CD14-positive monocyte (primary cell): ENCODE results near the gene EZH1. TPM values are rescaled to one million over a fixed set of nuclear protein-coding genes. Genes with fewer than 3 reads are reported as not detected.
"Not testable (repeated sequence)": the region's sequence is repeated elsewhere in the genome, so short reads cannot be mapped to it uniquely, and the experiment has no call there.

Source experiments
- DNase-seq, 3 donors: peaks; one replicate each; pipeline ENCODE4 v3.0.0-alpha.2; 2011 to 2022
- H2AFZ ChIP-seq: 2 replicates; pipeline ENCODE4 v1.6.0; 2012; ENCODE audit warnings: mild to moderate bottlenecking, low read depth, low read length, inconsistent platforms; ENCODE audit not compliant: insufficient read depth, poor library complexity, severe bottlenecking
- H3K27ac ChIP-seq, 2 donors: 1 replicate in 1 of 2; 2 replicates in 1 of 2; pipeline ENCODE4 v1.5.1; 2012 to 2013; ENCODE audit warnings: low read length in 2 of 2, control low read depth in 1 of 2, inconsistent platforms in 1 of 2, low read depth in 1 of 2, mild to moderate bottlenecking in 1 of 2
- H3K27me3 ChIP-seq, 2 donors: one replicate each; pipeline versions ENCODE4 v1.6.0 to v1.6.1; 2011 to 2013; ENCODE audit warnings: low read length in 2 of 2; ENCODE audit not compliant: control insufficient read depth in 2 of 2, insufficient read depth in 2 of 2
- H3K36me3 ChIP-seq, 2 donors: replicated peaks in 1 of 2; 1 replicate in 1 of 2; 2 replicates in 1 of 2; pipeline versions ENCODE4 v1.5.1 to v1.6.1; 2012 to 2013; ENCODE audit warnings: low read length in 2 of 2, control low read depth in 1 of 2, inconsistent platforms in 1 of 2, mild to moderate bottlenecking in 1 of 2; ENCODE audit not compliant: insufficient read depth in 2 of 2, control insufficient read depth in 1 of 2
- H3K4me1 ChIP-seq, 2 donors: 1 replicate in 1 of 2; 2 replicates in 1 of 2; pipeline versions ENCODE4 v1.5.1 to v1.6.1; 2012 to 2013; ENCODE audit warnings: low read length in 2 of 2, control low read depth in 1 of 2, inconsistent platforms in 1 of 2, mild to moderate bottlenecking in 1 of 2, moderate library complexity in 1 of 2; ENCODE audit not compliant: insufficient read depth in 2 of 2, control insufficient read depth in 1 of 2
- H3K4me2 ChIP-seq: replicated peaks from 2 replicates; pipeline ENCODE3; 2012; ENCODE audit warnings: low read length, moderate library complexity, mild to moderate bottlenecking; ENCODE audit not compliant: poor library complexity, severe bottlenecking; ENCODE audit errors: extremely low read depth
- H3K4me3 ChIP-seq, 3 experiments: fragments of 200-600 bp in 1 of 3; sonication (generic) in 1 of 3; replicated peaks in 1 of 3; 1 replicate in 2 of 3; 2 replicates in 1 of 3; pipeline ENCODE4 v1.5.1; 2011 to 2013; ENCODE audit warnings: low read length in 3 of 3, mild to moderate bottlenecking in 3 of 3, control low read depth in 2 of 3, low read depth in 2 of 3, inconsistent platforms in 1 of 3, moderate library complexity in 1 of 3
- H3K79me2 ChIP-seq: 2 replicates; pipeline ENCODE4 v1.6.0; 2012; ENCODE audit warnings: mild to moderate bottlenecking, control low read depth, inconsistent platforms, low read length, moderate library complexity; ENCODE audit not compliant: insufficient read depth
- H3K9ac ChIP-seq: 2 replicates; pipeline ENCODE4 v1.6.0; 2017; ENCODE audit warnings: low read length, mild to moderate bottlenecking; ENCODE audit not compliant: insufficient read depth, poor library complexity, severe bottlenecking
- H3K9me3 ChIP-seq, 2 donors: replicated peaks in 1 of 2; 1 replicate in 1 of 2; 2 replicates in 1 of 2; pipeline versions ENCODE4 v1.5.1 to v1.6.1; 2012 to 2013; ENCODE audit warnings: low read length in 2 of 2, control low read depth in 1 of 2; ENCODE audit not compliant: control insufficient read depth in 1 of 2, insufficient read depth in 1 of 2
- H4K20me1 ChIP-seq: 2 replicates; pipeline ENCODE4 v1.6.0; 2012; ENCODE audit warnings: mild to moderate bottlenecking, low read length, control low read depth, moderate library complexity; ENCODE audit not compliant: insufficient read depth
- H3K27ac Mint-ChIP-seq, 7 donors: one replicate each; pipeline ENCODE4 v1.8.0; 2020; ENCODE audit warnings: mild to moderate bottlenecking in 7 of 7, mixed read lengths in 7 of 7, moderate library complexity in 6 of 7, inconsistent platforms in 2 of 7
- H3K27me3 Mint-ChIP-seq, 3 donors: one replicate each; pipeline ENCODE4 v1.8.0; 2021 to 2022; ENCODE audit warnings: low read depth in 3 of 3, mild to moderate bottlenecking in 3 of 3, mixed read lengths in 3 of 3, moderate library complexity in 3 of 3, inconsistent platforms in 1 of 3
- H3K36me3 Mint-ChIP-seq, 2 donors: one replicate each; pipeline ENCODE4 v1.8.0; 2020; ENCODE audit warnings: mixed read lengths in 2 of 2, inconsistent platforms in 1 of 2, mild to moderate bottlenecking in 1 of 2
- H3K4me1 Mint-ChIP-seq: one replicate; pipeline ENCODE4 v1.8.0; 2020; ENCODE audit warnings: mild to moderate bottlenecking, mixed read lengths
- H3K4me3 Mint-ChIP-seq, 2 donors: one replicate each; pipeline ENCODE4 v1.8.0; 2020; ENCODE audit warnings: mild to moderate bottlenecking in 2 of 2, mixed read lengths in 2 of 2, moderate library complexity in 1 of 2
- H3K9me3 Mint-ChIP-seq, 7 donors: one replicate each; pipeline ENCODE4 v1.8.0; 2020 to 2022; ENCODE audit warnings: mixed read lengths in 7 of 7, mild to moderate bottlenecking in 6 of 7, moderate library complexity in 6 of 7, inconsistent platforms in 2 of 7
- WGBS: methylation state at CpG from one replicate; pipeline ENCODE4 v1.1.5; 2013; ENCODE audit warnings: missing lambda C conversion rate; ENCODE audit not compliant: insufficient coverage; 5-methylcytosine and 5-hydroxymethylcytosine counted together
- intact Hi-C, 2 donors: fragments of 100-400 bp; cut with micrococcal nuclease; formaldehyde crosslinking; loops; one replicate each; pipeline versions ENCODE4 v1.15.0 to v1.15.1; 2023
- polyA plus RNA-seq, 3 donors: library from polyadenylated mRNA; depleted of rRNA in 1 of 3; unstranded in 2 of 3; stranded (reverse) in 1 of 3; fragments of 300-500 nt in 2 of 3; fragments of >200 nt in 1 of 3; fragmentation: Illumina TruSeq in 2 of 3; gene quantifications; 1 replicate in 2 of 3; 2 replicates in 1 of 3; pipeline ENCODE4 v1.2.3, GENCODE V29; 2012 to 2021
- TF ChIP-seq, protein P1 (sequence below): fragments of 200-600 bp; IDR thresholded peaks from one replicate; pipeline ENCODE4 v1.8.0; 2022; ENCODE audit warnings: antibody characterized with exemption, mild to moderate bottlenecking

The EZH1 gene
- polyA plus RNA-seq, 3 donors: 12.3 to 169 (median 17.8) TPM

DNA sequence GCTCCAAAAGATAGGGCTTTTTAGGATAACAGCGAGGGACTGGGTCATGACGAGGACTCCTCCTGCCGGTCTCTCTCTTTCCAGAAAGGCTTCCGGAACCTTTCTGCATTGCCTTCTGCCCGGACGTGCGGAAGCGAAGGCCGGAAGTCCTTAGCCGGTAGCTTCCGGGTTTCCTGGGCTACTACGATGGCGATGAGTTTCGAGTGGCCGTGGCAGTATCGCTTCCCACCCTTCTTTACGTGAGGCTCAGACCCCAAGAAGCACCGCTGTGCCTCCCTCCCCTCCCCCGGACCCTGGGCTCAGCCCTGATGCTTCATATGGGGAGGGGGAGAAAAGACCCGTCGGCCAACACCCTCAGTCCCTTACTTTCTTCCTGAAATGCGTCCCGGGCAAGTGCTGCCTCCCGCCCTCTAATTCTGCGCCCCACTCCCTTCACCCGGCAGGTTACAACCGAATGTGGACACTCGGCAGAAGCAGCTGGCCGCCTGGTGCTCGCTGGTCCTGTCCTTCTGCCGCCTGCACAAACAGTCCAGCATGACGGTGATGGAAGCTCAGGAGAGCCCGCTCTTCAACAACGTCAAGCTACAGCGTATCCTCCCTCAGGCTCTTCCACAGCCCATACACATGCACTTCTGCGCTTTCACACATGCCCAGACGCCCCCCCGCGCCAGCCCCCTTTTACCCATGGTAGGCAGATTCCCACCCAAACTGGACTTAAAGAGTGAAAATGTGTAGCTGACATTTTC is 28.6 kb upstream of the EZH1 start, which contains the start of gene VPS25:
Gene VPS25, plus strand, starts transcription at position 160 of the 746 bp plus-strand sequence. Its CDS starts 27 bp downstream, at position 187.
- Mint-ChIP-seq H3K9me3 (peaks cover 0 to 3% (median 0%) of the 10 kb centered on the region in 7 donors), H3K27me3 (peaks cover 4 to 10% (median 6%) of the 10 kb centered on the region in 3 donors), H3K4me1 (peaks cover 17% of the 10 kb centered on the region), H3K27ac (peak within 1 kb of the TSS; percentile 94 to 98 (median 96)), H3K36me3 (peaks cover 32 to 38% of the 10 kb centered on the region in 2 donors), H3K4me3 (peak within 1 kb of the TSS; percentile 100)
- intact Hi-C loops: loop anchor here in 1 of 2 donors (5.0 kb wide), 1 partner anchor 49 kb away; the partner anchor contains the start of gene BECN1
- peaks cover 9% of the 10 kb centered on the region for H3K79me2 ChIP-seq
- no peaks in the 10 kb centered on the region for H3K9me3 ChIP-seq
- no peaks in the 10 kb centered on the region for H3K27me3 ChIP-seq
- peaks cover 11 to 13% of the 10 kb centered on the region in 2 donors for H3K4me1 ChIP-seq
- peak within 1 kb of the TSS; percentile 86 for H3K4me2 ChIP-seq
- no peaks in the 10 kb centered on the region for H4K20me1 ChIP-seq
- peak within 1 kb of the TSS; percentile 87 for H3K9ac ChIP-seq
- peak within 1 kb of the TSS; percentile 69 to 90 for H3K27ac ChIP-seq
- TF ChIP-seq, protein P1, sequence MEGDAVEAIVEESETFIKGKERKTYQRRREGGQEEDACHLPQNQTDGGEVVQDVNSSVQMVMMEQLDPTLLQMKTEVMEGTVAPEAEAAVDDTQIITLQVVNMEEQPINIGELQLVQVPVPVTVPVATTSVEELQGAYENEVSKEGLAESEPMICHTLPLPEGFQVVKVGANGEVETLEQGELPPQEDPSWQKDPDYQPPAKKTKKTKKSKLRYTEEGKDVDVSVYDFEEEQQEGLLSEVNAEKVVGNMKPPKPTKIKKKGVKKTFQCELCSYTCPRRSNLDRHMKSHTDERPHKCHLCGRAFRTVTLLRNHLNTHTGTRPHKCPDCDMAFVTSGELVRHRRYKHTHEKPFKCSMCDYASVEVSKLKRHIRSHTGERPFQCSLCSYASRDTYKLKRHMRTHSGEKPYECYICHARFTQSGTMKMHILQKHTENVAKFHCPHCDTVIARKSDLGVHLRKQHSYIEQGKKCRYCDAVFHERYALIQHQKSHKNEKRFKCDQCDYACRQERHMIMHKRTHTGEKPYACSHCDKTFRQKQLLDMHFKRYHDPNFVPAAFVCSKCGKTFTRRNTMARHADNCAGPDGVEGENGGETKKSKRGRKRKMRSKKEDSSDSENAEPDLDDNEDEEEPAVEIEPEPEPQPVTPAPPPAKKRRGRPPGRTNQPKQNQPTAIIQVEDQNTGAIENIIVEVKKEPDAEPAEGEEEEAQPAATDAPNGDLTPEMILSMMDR: no peak
- WGBS: 1% methylated on average over 28 of the region's 39 CpGs
- DNase-seq: peak; percentile 72 to 78 (median 78)
- peak within 1 kb of the TSS; percentile 89 to 94 (median 94) for H3K4me3 ChIP-seq
- H3K36me3 ChIP-seq: peaks cover 28 to 34% of the 10 kb centered on the region in 2 donors
- H2AFZ ChIP-seq: peak within 1 kb of the TSS; percentile 90

GRCh38 chr17:42772945-42773289 is 28.1 kb upstream of the EZH1 start:
- 0% methylated on average over 2 of the region's 3 CpGs for WGBS
- no peaks in the 10 kb centered on the region for H3K9me3 ChIP-seq
- peaks cover 22 to 29% of the 10 kb centered on the region in 2 donors for H3K36me3 ChIP-seq
- no peaks in the 10 kb centered on the region for H3K27me3 ChIP-seq
- H3K27ac Mint-ChIP-seq: peak overlapping the region in 6 of 7 donors; percentile 94 to 98 (median 96)
- H2AFZ ChIP-seq: peak overlapping the region; percentile 90
- intact Hi-C loops: loop anchor here in 1 of 2 donors (5.0 kb wide), 1 partner anchor 49 kb away; the partner anchor contains the start of gene BECN1
- H3K4me3 Mint-ChIP-seq: peak overlapping the region; percentile 100
- peak overlapping the region; percentile 89 to 94 (median 94) for H3K4me3 ChIP-seq
- peak overlapping the region; percentile 86 for H3K4me2 ChIP-seq
- peak overlapping the region; percentile 69 to 90 for H3K27ac ChIP-seq
- H3K4me1 Mint-ChIP-seq: peaks cover 17% of the 10 kb centered on the region
- peaks cover 26 to 32% of the 10 kb centered on the region in 2 donors for H3K36me3 Mint-ChIP-seq
- H3K9me3 Mint-ChIP-seq: peaks cover 0 to 3% (median 0%) of the 10 kb centered on the region in 7 donors
- H3K79me2 ChIP-seq: peaks cover 9% of the 10 kb centered on the region
- peaks cover 7 to 14% (median 7%) of the 10 kb centered on the region in 3 donors for H3K27me3 Mint-ChIP-seq
- no peaks in the 10 kb centered on the region for H4K20me1 ChIP-seq
- TF ChIP-seq, protein P1: no peak
- DNase-seq: no peak
- H3K4me1 ChIP-seq: peaks cover 11 to 13% of the 10 kb centered on the region in 2 donors
- peak overlapping the region; percentile 87 for H3K9ac ChIP-seq

DNA sequence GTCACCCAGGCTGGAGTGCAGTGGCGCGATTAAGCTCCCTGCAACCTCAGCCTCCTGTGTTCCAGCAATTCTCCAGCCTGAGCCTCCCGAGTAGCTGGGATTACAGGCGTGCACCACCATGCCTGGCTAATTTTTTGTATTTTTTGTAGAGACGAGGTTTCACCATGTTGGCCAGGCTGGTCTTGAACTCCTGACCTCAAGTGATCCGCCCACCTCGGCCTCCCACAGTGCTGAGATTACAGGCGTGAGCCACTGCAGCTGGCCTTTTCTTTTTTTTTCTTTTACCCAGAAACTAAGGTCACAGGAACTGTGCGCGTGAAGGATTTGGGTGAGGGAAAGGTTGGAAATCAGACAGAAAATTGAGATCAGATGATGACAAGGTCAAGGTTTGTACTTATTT is 25.1 kb upstream of the EZH1 start:
- H3K27ac Mint-ChIP-seq, H3K79me2 ChIP-seq, H4K20me1 ChIP-seq, H3K4me2 ChIP-seq, H3K9me3 Mint-ChIP-seq, H3K27ac ChIP-seq, H3K9ac ChIP-seq, H3K9me3 ChIP-seq, H3K36me3 ChIP-seq, H3K36me3 Mint-ChIP-seq, H2AFZ ChIP-seq, DNase-seq, H3K27me3 ChIP-seq, H3K4me3 ChIP-seq, H3K4me3 Mint-ChIP-seq: not testable (repeated sequence)
- Mint-ChIP-seq H3K27me3 (peaks cover 17 to 26% (median 18%) of the 10 kb centered on the region in 3 donors), H3K4me1 (peaks cover 12% of the 10 kb centered on the region)
- intact Hi-C loops: loop anchor here in 1 of 2 donors (5.0 kb wide), 1 partner anchor 52 kb away; the partner anchor contains the start of gene BECN1
- peaks cover 11 to 13% of the 10 kb centered on the region in 2 donors for H3K4me1 ChIP-seq
- 92% methylated on average over 4 of the region's 10 CpGs for WGBS
